ENCODE measurements around the gene TMEM270.

TMEM270 gene

GRCh38 chr7:73896454-73896853, 35.5 kb downstream of the TMEM270 start:
- H3K9me3 ChIP-seq (ENCODE audit: control insufficient read depth, low read length): no peaks in the 10 kb centered on the region
- no peak overlapping the region for H3K4me3 ChIP-seq (ENCODE audit: insufficient read depth, low read depth, low read length, poor library complexity, severe bottlenecking)
- DNase-seq: no peak
- H3K27ac ChIP-seq (ENCODE audit: insufficient read depth, low read length, poor library complexity, severe bottlenecking): no peak overlapping the region
- no peaks in the 10 kb centered on the region for H3K36me3 ChIP-seq (ENCODE audit: control insufficient read depth, insufficient read depth, low read length)
- no peaks in the 10 kb centered on the region for H3K4me1 ChIP-seq (ENCODE audit: control insufficient read depth, insufficient read depth, low read length, poor library complexity, severe bottlenecking)
- no peaks in the 10 kb centered on the region for H3K27me3 ChIP-seq (replicated peaks; ENCODE audit: control insufficient read depth, insufficient read depth, low read length, poor library complexity, severe bottlenecking)

- no peak for DNase-seq
- no peaks in the 10 kb centered on the region for H3K36me3 ChIP-seq (ENCODE audit: control insufficient read depth, insufficient read depth, low read length)
Measured at GRCh38 chr7:73899731-73900142, 38.8 kb downstream of the TMEM270 start.

GRCh38 chr7:73900286-73900685, 39.3 kb downstream of the TMEM270 start:
- Histone ChIP-seq H3K9me3 (ENCODE audit: control insufficient read depth, low read length) (no peaks in the 10 kb centered on the region), H3K27me3 (replicated peaks; ENCODE audit: control insufficient read depth, insufficient read depth, low read length, poor library complexity, severe bottlenecking) (no peaks in the 10 kb centered on the region), H3K4me1 (ENCODE audit: control insufficient read depth, insufficient read depth, low read length, poor library complexity, severe bottlenecking) (no peaks in the 10 kb centered on the region), H3K4me3 (ENCODE audit: insufficient read depth, low read depth, low read length, poor library complexity, severe bottlenecking) (no peak overlapping the region), H3K27ac (ENCODE audit: insufficient read depth, low read length, poor library complexity, severe bottlenecking) (no peak overlapping the region), H3K36me3 (ENCODE audit: control insufficient read depth, insufficient read depth, low read length) (no peaks in the 10 kb centered on the region)
- DNase-seq: no peak

More at GRCh38 chr7:73899731-73900142, 38.8 kb downstream of the TMEM270 start:
- Histone ChIP-seq H3K27me3 (replicated peaks; ENCODE audit: control insufficient read depth, insufficient read depth, low read length, poor library complexity, severe bottlenecking) (no peaks in the 10 kb centered on the region), H3K27ac (ENCODE audit: insufficient read depth, low read length, poor library complexity, severe bottlenecking) (no peak overlapping the region), H3K9me3 (ENCODE audit: control insufficient read depth, low read length) (no peaks in the 10 kb centered on the region), H3K4me1 (ENCODE audit: control insufficient read depth, insufficient read depth, low read length, poor library complexity, severe bottlenecking) (no peaks in the 10 kb centered on the region), H3K4me3 (ENCODE audit: insufficient read depth, low read depth, low read length, poor library complexity, severe bottlenecking) (no peak overlapping the region)

DNA sequence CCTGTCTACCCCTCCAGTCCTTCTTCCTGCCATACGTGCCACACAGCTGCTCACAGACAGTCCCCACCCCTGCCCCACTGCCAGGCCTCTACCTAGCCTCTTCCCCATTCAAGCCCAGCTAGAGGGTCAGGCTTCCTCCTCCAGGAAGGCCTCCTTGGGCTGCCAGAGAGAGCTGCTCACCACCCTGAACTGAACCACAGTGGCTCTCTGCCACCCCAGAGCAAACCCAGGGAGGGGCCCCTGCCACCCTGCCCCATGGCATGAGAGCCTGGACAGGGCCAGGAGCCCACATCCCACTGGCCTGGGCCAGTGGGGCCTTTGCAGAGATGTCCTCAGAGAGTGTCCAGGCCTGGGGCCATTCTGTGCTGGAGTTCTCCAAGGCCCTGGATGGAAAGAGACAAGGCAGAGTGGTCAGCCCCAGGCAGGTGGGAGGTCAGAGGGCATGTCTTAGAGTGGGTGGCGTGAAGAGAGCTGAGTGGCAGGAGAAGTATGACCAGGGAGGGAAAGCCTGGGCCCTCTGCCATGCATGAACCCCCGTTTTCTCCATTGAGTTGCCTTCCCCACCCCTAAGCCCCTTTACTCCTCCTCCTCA, 40.4 kb downstream of the TMEM270 start:
- Histone ChIP-seq H3K27me3 (replicated peaks; ENCODE audit: control insufficient read depth, insufficient read depth, low read length, poor library complexity, severe bottlenecking) (no peaks in the 10 kb centered on the region), H3K9me3 (ENCODE audit: control insufficient read depth, low read length) (no peaks in the 10 kb centered on the region), H3K4me3 (ENCODE audit: insufficient read depth, low read depth, low read length, poor library complexity, severe bottlenecking) (no peak overlapping the region), H3K36me3 (ENCODE audit: control insufficient read depth, insufficient read depth, low read length) (no peaks in the 10 kb centered on the region), H3K4me1 (ENCODE audit: control insufficient read depth, insufficient read depth, low read length, poor library complexity, severe bottlenecking) (no peaks in the 10 kb centered on the region), H3K27ac (ENCODE audit: insufficient read depth, low read length, poor library complexity, severe bottlenecking) (no peak overlapping the region)
- no peak for DNase-seq

- DNase-seq: no peak
- Histone ChIP-seq H3K27me3 (replicated peaks; ENCODE audit: control insufficient read depth, insufficient read depth, low read length, poor library complexity, severe bottlenecking) (no peaks in the 10 kb centered on the region), H3K36me3 (ENCODE audit: control insufficient read depth, insufficient read depth, low read length) (no peaks in the 10 kb centered on the region), H3K9me3 (ENCODE audit: control insufficient read depth, low read length) (no peaks in the 10 kb centered on the region), H3K4me3 (ENCODE audit: insufficient read depth, low read depth, low read length, poor library complexity, severe bottlenecking) (no peak overlapping the region), H3K4me1 (ENCODE audit: control insufficient read depth, insufficient read depth, low read length, poor library complexity, severe bottlenecking) (no peaks in the 10 kb centered on the region), H3K27ac (ENCODE audit: insufficient read depth, low read length, poor library complexity, severe bottlenecking) (no peak overlapping the region)
Measured at GRCh38 chr7:73901823-73902597, 41.1 kb downstream of the TMEM270 start.

DNA sequence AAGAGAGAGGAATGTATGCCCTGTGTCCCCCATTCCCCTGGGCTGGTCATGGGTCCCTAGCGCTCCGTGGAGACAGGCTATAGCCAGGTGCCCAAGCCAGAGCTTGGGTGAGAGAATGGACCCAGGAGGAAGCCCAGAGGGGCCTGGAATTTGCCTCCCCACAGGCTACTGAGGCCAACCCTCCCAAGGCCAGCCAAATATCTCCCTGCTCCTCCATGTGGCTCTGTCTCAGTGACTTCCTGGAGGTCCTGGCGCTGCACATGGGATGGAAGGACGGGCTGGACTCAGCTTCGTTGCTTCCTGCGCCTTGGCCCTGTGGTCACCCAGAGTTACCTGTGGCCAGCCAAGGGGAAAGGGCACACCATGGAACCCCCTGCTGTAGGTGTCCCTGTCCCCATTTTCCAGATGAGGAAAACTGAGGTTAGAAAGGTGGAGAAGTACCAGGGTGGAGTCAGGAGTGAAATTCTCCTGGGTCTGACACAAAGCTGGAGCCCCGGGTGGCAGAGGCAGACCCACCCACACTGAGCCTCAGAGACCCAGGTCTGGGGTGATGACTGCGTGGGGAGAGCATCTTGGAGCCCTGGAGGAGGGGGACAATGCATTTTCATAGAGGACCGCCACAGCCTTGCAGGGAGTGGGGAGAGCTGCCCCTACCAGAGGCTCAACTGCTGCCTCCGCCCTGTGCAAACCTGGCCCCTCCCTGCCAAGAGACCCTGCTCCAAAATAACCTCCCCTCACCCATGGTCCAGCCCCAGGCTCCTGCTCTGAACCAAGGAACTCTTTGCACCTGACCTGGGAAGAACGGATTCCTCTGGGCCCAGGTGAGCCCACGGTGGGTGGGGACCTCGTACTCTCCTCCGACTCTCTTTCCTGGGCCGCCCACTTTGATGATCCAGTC, 42.6 kb downstream of the TMEM270 start:
- Histone ChIP-seq H3K27ac (ENCODE audit: insufficient read depth, low read length, poor library complexity, severe bottlenecking) (no peak overlapping the region), H3K9me3 (ENCODE audit: control insufficient read depth, low read length) (no peaks in the 10 kb centered on the region), H3K36me3 (ENCODE audit: control insufficient read depth, insufficient read depth, low read length) (no peaks in the 10 kb centered on the region), H3K27me3 (replicated peaks; ENCODE audit: control insufficient read depth, insufficient read depth, low read length, poor library complexity, severe bottlenecking) (no peaks in the 10 kb centered on the region), H3K4me1 (ENCODE audit: control insufficient read depth, insufficient read depth, low read length, poor library complexity, severe bottlenecking) (no peaks in the 10 kb centered on the region), H3K4me3 (ENCODE audit: insufficient read depth, low read depth, low read length, poor library complexity, severe bottlenecking) (no peak overlapping the region)
- DNase-seq: no peak

GRCh38 chr7:73904219-73905137, 43.5 kb downstream of the TMEM270 start:
- Histone ChIP-seq H3K36me3 (ENCODE audit: control insufficient read depth, insufficient read depth, low read length) (no peaks in the 10 kb centered on the region), H3K4me3 (ENCODE audit: insufficient read depth, low read depth, low read length, poor library complexity, severe bottlenecking) (no peak overlapping the region), H3K27ac (ENCODE audit: insufficient read depth, low read length, poor library complexity, severe bottlenecking) (no peak overlapping the region), H3K9me3 (ENCODE audit: control insufficient read depth, low read length) (no peaks in the 10 kb centered on the region), H3K27me3 (replicated peaks; ENCODE audit: control insufficient read depth, insufficient read depth, low read length, poor library complexity, severe bottlenecking) (no peaks in the 10 kb centered on the region), H3K4me1 (ENCODE audit: control insufficient read depth, insufficient read depth, low read length, poor library complexity, severe bottlenecking) (no peaks in the 10 kb centered on the region)
- DNase-seq: no peak

DNA sequence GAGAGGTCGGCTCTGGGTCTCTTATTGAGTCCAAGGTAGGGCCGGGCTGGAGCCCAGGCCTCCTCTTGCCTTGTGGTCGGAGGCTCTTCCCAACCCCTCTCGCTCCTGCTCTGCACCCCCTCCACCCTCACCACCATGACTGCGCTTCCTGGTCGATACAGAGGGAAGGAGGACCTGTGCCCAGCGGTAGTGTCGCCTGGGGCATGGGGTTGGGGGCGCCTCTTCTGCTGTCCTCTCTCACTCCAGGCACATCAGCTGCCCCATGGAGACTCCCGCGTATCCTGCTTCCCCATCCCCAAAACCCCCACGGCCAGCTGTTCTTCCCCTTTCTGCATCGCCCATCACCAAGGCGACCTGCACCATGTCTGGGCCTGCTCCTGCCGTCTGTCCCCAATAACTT, 44.4 kb downstream of the TMEM270 start:
- H3K4me3 ChIP-seq (ENCODE audit: insufficient read depth, low read depth, low read length, poor library complexity, severe bottlenecking): no peak overlapping the region
- H3K27me3 ChIP-seq (replicated peaks; ENCODE audit: control insufficient read depth, insufficient read depth, low read length, poor library complexity, severe bottlenecking): no peaks in the 10 kb centered on the region
- no peak overlapping the region for H3K27ac ChIP-seq (ENCODE audit: insufficient read depth, low read length, poor library complexity, severe bottlenecking)
- DNase-seq: no peak
- H3K9me3 ChIP-seq (ENCODE audit: control insufficient read depth, low read length): no peaks in the 10 kb centered on the region
- H3K4me1 ChIP-seq (ENCODE audit: control insufficient read depth, insufficient read depth, low read length, poor library complexity, severe bottlenecking): no peaks in the 10 kb centered on the region
- no peaks in the 10 kb centered on the region for H3K36me3 ChIP-seq (ENCODE audit: control insufficient read depth, insufficient read depth, low read length)

- Histone ChIP-seq H3K27me3 (replicated peaks; ENCODE audit: control insufficient read depth, insufficient read depth, low read length, poor library complexity, severe bottlenecking) (no peaks in the 10 kb centered on the region), H3K4me1 (ENCODE audit: control insufficient read depth, insufficient read depth, low read length, poor library complexity, severe bottlenecking) (no peaks in the 10 kb centered on the region), H3K27ac (ENCODE audit: insufficient read depth, low read length, poor library complexity, severe bottlenecking) (no peak overlapping the region), H3K9me3 (ENCODE audit: control insufficient read depth, low read length) (no peaks in the 10 kb centered on the region), H3K36me3 (ENCODE audit: control insufficient read depth, insufficient read depth, low read length) (no peaks in the 10 kb centered on the region), H3K4me3 (ENCODE audit: insufficient read depth, low read depth, low read length, poor library complexity, severe bottlenecking) (no peak overlapping the region)
- no peak for DNase-seq
Measured at GRCh38 chr7:73906874-73907273, 45.9 kb downstream of the TMEM270 start.
